KMS-11 (cell line): Measurements from ENCODE around the gene SUSD3.
"Not testable (repeated sequence)": the region's sequence is repeated elsewhere in the genome, so short reads cannot be mapped to it uniquely, and the experiment has no call there.

Experiments
- H2AFZ ChIP-seq: fragments of 200-600 bp; sonication (generic); 2 replicates; pipeline ENCODE4 v1.6.1; 2016; ENCODE audit warnings: antibody characterized with exemption, mixed run types, low read depth
- H3K27ac ChIP-seq: fragments of 200-600 bp; sonication (generic); 2 replicates; pipeline ENCODE4 v1.6.1; 2016; ENCODE audit warnings: mild to moderate bottlenecking, mixed run types
- H3K27me3 ChIP-seq: fragments of 200-600 bp; sonication (generic); 2 replicates; pipeline ENCODE4 v1.6.1; 2017; ENCODE audit warnings: mild to moderate bottlenecking, low read depth, mixed run types, moderate library complexity; ENCODE audit not compliant: insufficient read depth
- H3K36me3 ChIP-seq: fragments of 200-600 bp; sonication (generic); 2 replicates; pipeline ENCODE4 v1.6.1; 2017; ENCODE audit warnings: mild to moderate bottlenecking, mixed run types; ENCODE audit not compliant: insufficient read depth
- H3K4me1 ChIP-seq: fragments of 200-600 bp; sonication (generic); 2 replicates; pipeline ENCODE4 v1.6.1; 2016; ENCODE audit warnings: mild to moderate bottlenecking, low read depth, mixed run types; ENCODE audit not compliant: poor library complexity, severe bottlenecking
- H3K4me2 ChIP-seq: fragments of 200-600 bp; sonication (generic); 2 replicates; pipeline ENCODE4 v1.7.0; 2016; ENCODE audit warnings: mild to moderate bottlenecking, mixed run types
- H3K4me3 ChIP-seq: fragments of 200-600 bp; sonication (generic); IDR thresholded peaks from 2 replicates; pipeline ENCODE4 v1.6.1; 2017; ENCODE audit warnings: low read depth, low read length, mixed read lengths; ENCODE audit not compliant: insufficient read depth
- H3K79me2 ChIP-seq: fragments of 200-600 bp; sonication (generic); 2 replicates; pipeline ENCODE4 v1.6.1; 2016; ENCODE audit warnings: low read depth, mixed run types; ENCODE audit not compliant: insufficient read depth
- H3K9ac ChIP-seq: fragments of 200-600 bp; sonication (generic); 2 replicates; pipeline ENCODE4 v1.6.1; 2016; ENCODE audit warnings: mild to moderate bottlenecking, mixed run types
- H4K20me1 ChIP-seq: fragments of 200-600 bp; sonication (generic); 2 replicates; pipeline ENCODE4 v1.6.1; 2016; ENCODE audit warnings: mild to moderate bottlenecking, mixed run types; ENCODE audit not compliant: insufficient read depth
- TF ChIP-seq, protein P1 (sequence below): fragments of 200-600 bp; sonication (generic); conservative IDR thresholded peaks from 2 replicates; pipeline ENCODE4 v1.6.1; 2017; ENCODE audit warnings: low read depth, mild to moderate bottlenecking, antibody characterized with exemption, low read length, moderate library complexity, mixed read lengths

Gene SUSD3

DNA sequence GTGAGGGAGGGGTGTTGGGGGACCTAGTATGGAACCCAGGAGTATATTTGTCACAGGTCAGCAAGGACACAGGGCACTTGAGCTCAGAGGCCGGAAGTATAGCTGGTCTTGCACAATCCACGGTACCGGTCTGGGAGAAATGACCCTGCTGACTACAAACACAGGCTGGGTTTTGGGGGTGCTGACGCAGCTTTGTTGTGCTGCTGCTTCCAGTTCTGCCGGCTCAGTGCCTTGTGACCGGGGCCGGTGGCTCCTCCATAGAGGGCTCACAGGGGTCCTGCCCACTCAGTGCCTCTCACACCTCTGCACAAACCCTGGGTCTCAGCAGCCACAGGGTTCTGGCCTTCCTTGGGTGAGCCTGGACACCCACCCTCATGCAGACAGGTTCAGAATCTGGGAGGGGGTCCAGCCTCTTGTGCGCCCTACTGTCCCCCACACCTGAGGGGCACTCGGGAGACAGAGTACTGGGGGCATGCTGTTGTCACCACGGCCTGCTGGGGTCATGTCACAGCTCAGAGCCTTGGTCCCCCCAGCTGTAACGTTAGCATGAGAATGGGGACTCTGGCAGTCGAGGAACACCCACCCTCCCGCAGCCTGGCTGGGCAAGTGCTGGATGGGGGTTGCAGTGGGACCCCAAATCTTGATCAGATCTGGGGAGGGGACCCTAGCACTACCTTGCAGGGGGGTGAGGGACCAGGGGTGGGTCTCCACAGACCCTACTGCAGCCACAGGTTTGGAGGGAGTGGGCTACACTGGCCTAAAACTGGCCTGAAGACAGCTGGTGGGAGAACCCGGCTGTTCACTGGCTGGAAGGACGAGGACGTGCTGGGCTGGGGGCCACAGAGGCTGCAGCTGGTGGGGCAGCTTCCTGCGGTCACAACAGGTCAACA, 57.8 kb downstream of the SUSD3 start:
- Histone ChIP-seq H3K4me1 (peaks cover 28% of the 10 kb centered on the region), H3K36me3 (no peaks in the 10 kb centered on the region), H3K79me2 (no peaks in the 10 kb centered on the region), H4K20me1 (no peaks in the 10 kb centered on the region), H2AFZ (no peak overlapping the region), H3K9ac (no peak overlapping the region), H3K4me2 (no peak overlapping the region), H3K4me3 (no peak overlapping the region), H3K27me3 (no peaks in the 10 kb centered on the region), H3K27ac (no peak overlapping the region)
- TF ChIP-seq, protein P1, sequence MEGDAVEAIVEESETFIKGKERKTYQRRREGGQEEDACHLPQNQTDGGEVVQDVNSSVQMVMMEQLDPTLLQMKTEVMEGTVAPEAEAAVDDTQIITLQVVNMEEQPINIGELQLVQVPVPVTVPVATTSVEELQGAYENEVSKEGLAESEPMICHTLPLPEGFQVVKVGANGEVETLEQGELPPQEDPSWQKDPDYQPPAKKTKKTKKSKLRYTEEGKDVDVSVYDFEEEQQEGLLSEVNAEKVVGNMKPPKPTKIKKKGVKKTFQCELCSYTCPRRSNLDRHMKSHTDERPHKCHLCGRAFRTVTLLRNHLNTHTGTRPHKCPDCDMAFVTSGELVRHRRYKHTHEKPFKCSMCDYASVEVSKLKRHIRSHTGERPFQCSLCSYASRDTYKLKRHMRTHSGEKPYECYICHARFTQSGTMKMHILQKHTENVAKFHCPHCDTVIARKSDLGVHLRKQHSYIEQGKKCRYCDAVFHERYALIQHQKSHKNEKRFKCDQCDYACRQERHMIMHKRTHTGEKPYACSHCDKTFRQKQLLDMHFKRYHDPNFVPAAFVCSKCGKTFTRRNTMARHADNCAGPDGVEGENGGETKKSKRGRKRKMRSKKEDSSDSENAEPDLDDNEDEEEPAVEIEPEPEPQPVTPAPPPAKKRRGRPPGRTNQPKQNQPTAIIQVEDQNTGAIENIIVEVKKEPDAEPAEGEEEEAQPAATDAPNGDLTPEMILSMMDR, result no peak

DNA sequence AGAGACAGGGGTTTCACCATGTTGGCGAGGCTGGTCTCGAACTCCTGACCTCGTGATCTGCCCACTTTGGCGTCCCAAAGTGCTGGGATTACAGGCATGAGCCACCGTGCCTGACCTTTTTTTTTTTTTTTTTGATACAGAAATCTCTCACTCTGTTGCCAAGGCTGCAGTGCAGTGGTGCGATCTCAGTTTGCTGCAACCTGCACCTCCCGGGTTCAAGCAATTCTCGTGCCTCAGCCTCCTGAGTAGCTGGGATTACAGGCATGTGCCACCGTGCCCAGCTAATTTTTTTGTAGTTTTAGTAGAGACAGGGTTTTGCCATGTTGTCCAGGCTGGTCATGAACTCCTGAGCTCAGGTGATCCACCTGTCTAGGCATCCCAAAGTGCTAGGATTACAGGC, 59.0 kb downstream of the SUSD3 start:
- not testable (repeated sequence) for H2AFZ ChIP-seq, H3K27me3 ChIP-seq, H4K20me1 ChIP-seq, H3K9ac ChIP-seq, H3K4me2 ChIP-seq, H3K4me3 ChIP-seq, H3K79me2 ChIP-seq, H3K27ac ChIP-seq, H3K36me3 ChIP-seq
- peaks cover 24% of the 10 kb centered on the region for H3K4me1 ChIP-seq

DNA sequence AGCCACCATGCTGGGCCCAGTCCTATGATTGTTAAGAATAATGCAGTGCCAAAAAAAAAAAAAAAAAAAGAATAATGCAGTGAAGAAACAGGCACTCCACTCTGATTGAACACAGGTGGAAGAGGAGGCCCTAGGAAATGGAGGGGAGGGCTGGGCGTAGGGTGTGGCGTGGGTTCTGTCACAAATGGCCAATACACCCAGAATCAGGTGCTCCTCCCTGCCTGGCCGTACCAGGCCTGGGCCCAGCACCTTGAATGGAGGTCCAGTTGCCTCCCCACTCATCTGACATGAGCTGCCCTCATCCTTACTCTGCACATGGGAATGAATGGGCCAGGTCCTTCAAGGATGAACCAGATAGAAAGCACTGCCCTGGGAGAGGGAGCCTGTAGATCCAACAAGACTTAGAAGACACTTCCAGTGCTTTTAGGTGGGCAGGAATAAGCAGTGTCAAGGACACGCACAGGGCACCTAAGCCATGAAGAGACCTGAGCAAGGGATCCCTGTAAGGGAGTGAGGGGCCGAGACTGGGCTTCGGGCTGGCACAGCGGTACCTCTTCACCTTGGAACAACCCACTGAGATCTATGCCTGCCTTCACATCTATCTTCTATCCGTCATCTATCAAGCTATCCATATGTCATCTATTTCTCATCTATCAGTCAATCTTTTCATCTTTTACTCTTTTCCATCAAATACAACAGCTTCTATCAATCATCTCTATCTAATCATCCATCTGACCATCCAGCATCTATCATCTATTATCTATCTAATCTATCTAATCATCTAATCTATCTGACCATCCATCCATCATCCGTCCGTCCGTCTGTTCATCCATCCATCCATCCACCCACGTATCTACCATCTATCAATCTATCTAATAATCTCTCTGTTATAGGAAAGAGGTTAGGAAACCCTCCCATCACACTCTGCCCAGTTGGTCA, 59.7 kb downstream of the SUSD3 start:
- TF ChIP-seq, protein P1, result no peak
- H2AFZ ChIP-seq, result no peak overlapping the region

DNA sequence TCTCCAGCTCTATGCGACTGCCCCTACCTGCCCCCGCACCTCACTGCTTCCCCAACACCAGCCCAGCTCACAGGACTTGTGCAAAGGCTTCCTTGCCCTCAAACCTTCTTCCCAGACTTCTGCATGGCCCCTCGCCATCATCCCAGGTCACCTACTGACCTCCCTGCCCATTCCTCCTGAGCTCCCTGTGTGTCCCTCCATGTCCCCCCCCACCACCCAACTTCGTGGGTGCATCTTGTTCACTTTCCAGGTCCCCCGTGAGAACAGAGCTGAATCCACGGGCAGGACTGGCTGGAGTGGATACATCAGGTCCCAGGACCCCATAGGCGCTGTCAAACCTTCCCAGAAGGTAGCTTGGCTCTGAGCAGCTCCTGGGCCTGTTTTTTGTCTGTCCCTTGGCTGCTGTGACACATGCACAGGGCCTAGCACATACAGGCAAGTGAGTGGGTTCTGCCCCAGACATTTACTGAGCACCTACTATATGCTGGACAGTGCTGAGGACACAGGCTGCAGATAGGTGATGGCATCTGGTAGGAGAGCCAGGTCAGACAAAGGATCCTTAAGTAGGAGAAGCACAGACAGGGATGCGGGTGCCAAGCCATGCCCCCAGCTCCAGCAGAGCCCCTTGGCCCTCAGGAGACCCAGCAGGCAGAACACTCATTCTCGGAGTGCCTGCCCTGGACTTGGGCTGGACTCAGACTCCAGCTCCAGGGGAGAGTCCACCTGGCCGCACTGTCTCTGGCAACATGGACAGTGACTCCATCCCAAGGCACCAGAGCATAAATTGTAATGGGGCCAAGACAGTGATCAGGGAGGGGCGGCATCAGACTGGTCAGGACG, 60.6 kb downstream of the SUSD3 start:
- Histone ChIP-seq H2AFZ (no peak overlapping the region), H4K20me1 (no peaks in the 10 kb centered on the region), H3K27ac (no peak overlapping the region), H3K9ac (no peak overlapping the region), H3K4me2 (no peak overlapping the region), H3K4me1 (peaks cover 9% of the 10 kb centered on the region), H3K79me2 (no peaks in the 10 kb centered on the region), H3K4me3 (no peak overlapping the region), H3K27me3 (no peaks in the 10 kb centered on the region), H3K36me3 (no peaks in the 10 kb centered on the region)
- TF ChIP-seq, protein P1, result no peak

More for the DNA sequence above, 59.7 kb downstream of the SUSD3 start:
- H4K20me1 ChIP-seq, result no peaks in the 10 kb centered on the region
- no peak overlapping the region for H3K27ac ChIP-seq
- H3K27me3 ChIP-seq, result no peaks in the 10 kb centered on the region
- H3K79me2 ChIP-seq, result no peaks in the 10 kb centered on the region
- H3K4me1 ChIP-seq, result peaks cover 18% of the 10 kb centered on the region
- no peak overlapping the region for H3K9ac ChIP-seq
- no peaks in the 10 kb centered on the region for H3K36me3 ChIP-seq
- H3K4me3 ChIP-seq, result no peak overlapping the region
- H3K4me2 ChIP-seq, result no peak overlapping the region
